ENCODE results near the gene HS3ST5. TPM values are rescaled to one million over a fixed set of nuclear protein-coding genes. Genes with fewer than 3 reads are reported as not detected.
"Not testable (repeated sequence)": the region's sequence is repeated elsewhere in the genome, so short reads cannot be mapped to it uniquely, and the experiment has no call there.

HS3ST5 gene
- total RNA-seq, 1 experiment from 2014 or later, result not detected

- TF ChIP-seq ZFX (IDR thresholded peaks at IDR 0.05), result no peak
Observed at GRCh38 chr6:114020196-114020595, 322.6 kb downstream of the HS3ST5 start (continued).

GRCh38 chr6:114017146-114017545, 325.7 kb downstream of the HS3ST5 start:
- RAD21 ChIA-PET (ENCODE audit: low non-redundant PET in 1 of 2, low total read pairs in 2 of 2, uncharacterized antibody in 2 of 2, unreplicated experiment in 2 of 2); H4K20me1 ChIP-seq (ENCODE audit: insufficient read depth); BruUV-seq (replicated peaks); H3K9me3 ChIP-seq (ENCODE audit: control insufficient read depth in 1 of 2, insufficient read depth in 1 of 2, low read depth in 1 of 2, low read length in 2 of 2); CTCF ChIA-PET; H3K27me3 ChIP-seq (ENCODE audit: insufficient read depth, low read length); POLR2A ChIA-PET; H3K9me2 ChIP-seq (ENCODE audit: insufficient read depth); H3K9ac ChIP-seq (ENCODE audit: low read length); intact Hi-C loops (cut with micrococcal nuclease); H3K79me2 ChIP-seq (ENCODE audit: insufficient read depth, low read length); H3K36me3 ChIP-seq (ENCODE audit: control insufficient read depth in 1 of 2, insufficient read depth in 2 of 2, low read length in 2 of 2): not testable (repeated sequence)
- 0 out of 2 replicates have a peak, but pooled peaks have one; percentile 33 for TF ChIP-seq MAX (IDR thresholded peaks at IDR 0.05)
- peak; percentile 83 for TF ChIP-seq FOSL1 (IDR thresholded peaks at IDR 0.05; ENCODE audit: low read depth)
- TF ChIP-seq JUND (IDR thresholded peaks at IDR 0.05), result peak; percentile 78
- TF ChIP-seq CBX3 (IDR thresholded peaks at IDR 0.05; ENCODE audit: low read depth), result peak; percentile 90
- peak; percentile 49; the same call in 1 of the 2 replicates for TF ChIP-seq ATF3 (IDR thresholded peaks at IDR 0.05)
- peak; percentile 55; the same call in 1 of the 2 replicates for TF ChIP-seq SP1 (IDR thresholded peaks at IDR 0.05; ENCODE audit: low read depth)
- H3K4me1 ChIP-seq (ENCODE audit: control insufficient read depth in 1 of 2, insufficient read depth in 2 of 2, low read length in 2 of 2), result peaks cover 12 to 28% of the 10 kb centered on the region in 2 experiments
- peak; percentile 67 for ATAC-seq
- peak; percentile 32 for DNase-seq (ENCODE audit: low read depth, low spot score)
- H3K27ac ChIP-seq (ENCODE audit: low read depth, low read length), result peak overlapping the region; percentile 17; the same call in 1 of the 2 replicates
- peak overlapping the region; percentile 13 to 46 for H3K4me3 ChIP-seq (replicated peaks in 1 of 2; ENCODE audit: low read depth in 1 of 2, low read length in 2 of 2)
- peak overlapping the region; percentile 67 for H3K4me2 ChIP-seq (ENCODE audit: low read length)
- H2AFZ ChIP-seq (ENCODE audit: low read depth, low read length, poor library complexity, severe bottlenecking), result peak overlapping the region; percentile 22

GRCh38 chr6:114014106-114014505, 328.7 kb downstream of the HS3ST5 start:
- ATAC-seq; BruUV-seq (replicated peaks); H3K9ac ChIP-seq (ENCODE audit: low read length); H4K20me1 ChIP-seq (ENCODE audit: insufficient read depth); RAD21 ChIA-PET (ENCODE audit: low non-redundant PET in 1 of 2, low total read pairs in 2 of 2, uncharacterized antibody in 2 of 2, unreplicated experiment in 2 of 2); CTCF ChIA-PET; H3K27me3 ChIP-seq (ENCODE audit: insufficient read depth, low read length); H3K4me2 ChIP-seq (ENCODE audit: low read length); DNase-seq (ENCODE audit: low read depth, low spot score); H3K79me2 ChIP-seq (ENCODE audit: insufficient read depth, low read length); H3K27ac ChIP-seq (ENCODE audit: low read depth, low read length); H3K36me3 ChIP-seq (ENCODE audit: control insufficient read depth in 1 of 2, insufficient read depth in 2 of 2, low read length in 2 of 2); intact Hi-C loops (cut with micrococcal nuclease); H2AFZ ChIP-seq (ENCODE audit: low read depth, low read length, poor library complexity, severe bottlenecking); POLR2A ChIA-PET; H3K4me3 ChIP-seq (replicated peaks in 1 of 2; ENCODE audit: low read depth in 1 of 2, low read length in 2 of 2); H3K9me2 ChIP-seq (ENCODE audit: insufficient read depth); H3K9me3 ChIP-seq (ENCODE audit: control insufficient read depth in 1 of 2, insufficient read depth in 1 of 2, low read depth in 1 of 2, low read length in 2 of 2): not testable (repeated sequence)
- H3K4me1 ChIP-seq (ENCODE audit: control insufficient read depth in 1 of 2, insufficient read depth in 2 of 2, low read length in 2 of 2), result peaks cover 21 to 43% of the 10 kb centered on the region in 2 experiments

GRCh38 chr6:114011486-114011885, 331.3 kb downstream of the HS3ST5 start:
- peaks cover 12 to 37% of the 10 kb centered on the region in 2 experiments for H3K4me1 ChIP-seq (ENCODE audit: control insufficient read depth in 1 of 2, insufficient read depth in 2 of 2, low read length in 2 of 2)
- CTCF ChIA-PET; DNase-seq (ENCODE audit: low read depth, low spot score): not testable (repeated sequence)

More at GRCh38 chr6:114011486-114011885, 331.3 kb downstream of the HS3ST5 start:
- H3K9ac ChIP-seq (ENCODE audit: low read length); intact Hi-C loops (cut with micrococcal nuclease); H3K36me3 ChIP-seq (ENCODE audit: control insufficient read depth in 1 of 2, insufficient read depth in 2 of 2, low read length in 2 of 2); H3K9me3 ChIP-seq (ENCODE audit: control insufficient read depth in 1 of 2, insufficient read depth in 1 of 2, low read depth in 1 of 2, low read length in 2 of 2); H3K4me3 ChIP-seq (replicated peaks in 1 of 2; ENCODE audit: low read depth in 1 of 2, low read length in 2 of 2); H3K79me2 ChIP-seq (ENCODE audit: insufficient read depth, low read length); H3K27me3 ChIP-seq (ENCODE audit: insufficient read depth, low read length); H4K20me1 ChIP-seq (ENCODE audit: insufficient read depth); H3K4me2 ChIP-seq (ENCODE audit: low read length); BruUV-seq (replicated peaks); H3K9me2 ChIP-seq (ENCODE audit: insufficient read depth); POLR2A ChIA-PET; RAD21 ChIA-PET (ENCODE audit: low non-redundant PET in 1 of 2, low total read pairs in 2 of 2, uncharacterized antibody in 2 of 2, unreplicated experiment in 2 of 2); H3K27ac ChIP-seq (ENCODE audit: low read depth, low read length); H2AFZ ChIP-seq (ENCODE audit: low read depth, low read length, poor library complexity, severe bottlenecking): not testable (repeated sequence)
- ATAC-seq, result 0 out of 2 replicates have a peak, but pooled peaks have one; percentile 12

Data from HCT116 (cell line).